Adrenal gland (tissue), 12 donors: ENCODE data around the gene AKAP1. TPM values are rescaled to one million over a fixed set of nuclear protein-coding genes. Genes with fewer than 3 reads are reported as not detected.

Source experiments
- DNase-seq, 7 donors: peaks; one replicate each; pipeline ENCODE4 v3.0.0-alpha.2; 2019 to 2020
- H3K27ac ChIP-seq, 5 donors: fragments of 200-600 bp; sonication (generic) in 4 of 5; 1 replicate in 3 of 5; 2 replicates in 2 of 5; pipeline versions ENCODE4 v1.5.1 to v1.8.0; 2016 to 2020; ENCODE audit warnings: mild to moderate bottlenecking in 1 of 5
- H3K27me3 ChIP-seq: fragments of 200-600 bp; 2 replicates; pipeline ENCODE4 v1.8.0; 2021
- H3K36me3 ChIP-seq, 2 donors: fragments of 200-600 bp; replicated peaks in 1 of 2; 1 replicate in 1 of 2; 2 replicates in 1 of 2; pipeline versions ENCODE4 v1.5.1 to v1.8.0; 2018 to 2022
- H3K4me1 ChIP-seq, 2 donors: fragments of 200-600 bp; replicated peaks in 1 of 2; 1 replicate in 1 of 2; 2 replicates in 1 of 2; pipeline versions ENCODE4 v1.5.1 to v1.8.0; 2018 to 2021
- H3K4me3 ChIP-seq, 4 donors: fragments of 200-600 bp; sonication (generic) in 3 of 4; one replicate each; pipeline ENCODE4 v1.5.1; 2016 to 2018
- H3K9me3 ChIP-seq, 3 donors: fragments of 200-600 bp; sonication (generic) in 1 of 3; replicated peaks in 1 of 3; 1 replicate in 2 of 3; 2 replicates in 1 of 3; pipeline versions ENCODE4 v1.5.1 to v1.8.0; 2016 to 2021
- POLR2A ChIP-seq, 2 donors: fragments of 450-650 bp; IDR thresholded peaks; one replicate each; pipeline ENCODE4 v1.6.1; 2017; ENCODE audit warnings: antibody characterized with exemption in 2 of 2, mild to moderate bottlenecking in 2 of 2, moderate library complexity in 1 of 2
- WGBS, 4 donors: extraction: QIAGEN DNeasy Blood & Tissue Kit in 2 of 4; methylation state at CpG; one replicate each; pipeline versions ENCODE4 v1.1.5 to v1.1.7; 2013 to 2017; 5-methylcytosine and 5-hydroxymethylcytosine counted together
- intact Hi-C, 2 donors: fragments of 100-400 bp; cut with DNase I; formaldehyde crosslinking; loops; one replicate each; pipeline versions ENCODE4 v1.14.1 to v1.15.0; 2022 to 2023
- polyA plus RNA-seq, 3 donors: library from polyadenylated mRNA; stranded (reverse); fragments of 200-250 nt in 2 of 3; fragments of 350-450 nt in 1 of 3; fragmentation: Illumina TruSeq in 1 of 3; extraction: RNeasy Lipid Tissue Mini Kit (QIAGEN cat#74804) in 1 of 3; gene quantifications; one replicate each; pipeline ENCODE4 v1.2.3, GENCODE V29; 2013 to 2014
- total RNA-seq, 9 donors: library from RNA; depleted of rRNA in 4 of 9; stranded (reverse); fragments of >200 nt in 4 of 9; fragments of 120-200 nt in 1 of 9; fragmentation: NEBNext Ultra II Directional in 1 of 9; extraction: Animal tissue kit (Norgen Biotek cat#: 25700) in 1 of 9; gene quantifications; one replicate each; pipeline versions ENCODE4 v1.1.0 to v1.2.4, GENCODE V29; 2013 to 2023
- TF ChIP-seq, protein P1 (sequence below), 6 experiments: fragments of 450-650 bp in 4 of 6; fragments of 200-600 bp in 2 of 6; sonication (generic) in 1 of 6; IDR thresholded peaks; 1 replicate in 5 of 6; 2 replicates in 1 of 6; pipeline versions ENCODE4 v1.5.1 to v1.8.0; 2016 to 2021; ENCODE audit warnings: antibody characterized with exemption in 6 of 6, mild to moderate bottlenecking in 2 of 6, moderate library complexity in 1 of 6
- donor health status: healthy with polysubstance abuse.
- donor health status: Bipolar disorder and iron deficiency.
- donor health status: DM: yes; HTN: yes; CAD: no.
- donor health status: DM: no; HTN: no; CAD: no.
- donor health status: DM: no; HTN: no; CAD: no.
- donor health status: DM: yes; HTN: yes; CAD: no.

AKAP1 gene
- total and polyA plus RNA-seq, 12 donors, result 14.0 to 259 (median 29.4) TPM

DNA sequence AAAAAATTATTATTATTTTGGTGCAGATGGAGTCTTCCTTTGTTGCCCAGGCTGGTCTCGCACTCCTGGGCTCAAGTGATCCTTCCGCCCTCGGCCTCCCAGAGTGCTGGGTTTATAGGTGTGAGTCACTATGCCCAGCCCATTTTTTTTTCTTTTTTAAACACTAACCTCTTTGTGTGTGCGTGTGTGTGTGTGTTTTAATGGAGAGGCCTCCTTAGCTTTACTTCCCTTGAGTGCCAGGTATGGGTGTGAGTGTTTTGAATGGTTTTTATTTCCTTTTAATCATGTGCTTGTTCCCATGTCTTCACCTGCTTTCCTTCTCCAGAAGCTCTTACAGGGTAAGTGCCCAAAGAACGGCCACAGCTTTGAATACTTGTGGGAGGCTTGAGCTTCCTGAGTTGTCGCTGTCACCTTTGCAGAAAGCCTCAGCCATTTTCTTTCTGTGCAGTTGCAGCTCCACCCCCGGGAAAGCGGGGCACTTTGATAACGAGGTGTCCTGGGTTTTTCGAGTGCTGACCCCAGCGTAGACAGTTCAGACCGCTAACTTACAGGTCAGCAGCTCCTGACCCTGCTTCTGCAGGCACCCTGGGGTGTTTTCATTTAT, 22.6 kb downstream of the AKAP1 start:
- intact Hi-C loops, result no loop called here
- WGBS, 4 donors, result 81 to 91% (median 88%) methylated on average over 12 of the region's 12 CpGs
- no peak overlapping the region for H3K27ac ChIP-seq

DNA sequence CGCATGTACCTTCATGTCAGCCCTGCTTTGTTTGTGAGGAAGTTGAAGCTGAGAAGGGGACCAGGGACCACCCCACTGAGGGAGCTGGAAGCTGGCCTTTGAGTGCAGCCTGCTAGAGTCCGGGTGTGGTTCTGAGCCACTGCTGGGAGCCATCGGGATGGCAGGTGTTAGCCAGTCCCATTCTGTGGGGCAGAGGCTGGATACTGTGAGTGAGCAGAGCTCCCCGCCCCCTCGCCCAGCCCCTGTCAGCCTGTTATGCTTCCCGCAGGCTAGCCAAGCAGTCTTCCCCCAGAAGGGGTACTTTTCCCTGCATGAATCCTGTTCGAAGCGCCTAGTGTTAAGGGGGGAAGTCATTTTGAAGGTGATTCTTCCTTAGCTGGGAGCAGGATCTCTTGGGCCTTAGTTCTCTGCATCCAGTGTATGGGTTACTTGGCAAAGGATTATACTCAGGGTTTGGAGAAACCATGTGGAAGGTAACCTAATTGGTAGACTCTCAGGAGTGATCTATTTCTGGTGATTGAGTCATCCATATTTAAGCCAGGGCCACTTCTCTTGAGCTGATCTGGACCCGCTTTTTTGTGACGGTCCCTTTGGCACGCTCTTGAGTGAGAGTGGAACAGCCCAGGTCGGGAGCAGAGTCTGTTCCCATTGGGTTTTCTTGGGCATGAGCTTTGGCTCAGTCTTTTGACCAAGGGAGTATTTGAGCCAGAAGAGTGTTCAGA, 23.8 kb downstream of the AKAP1 start:
- no peaks in the 10 kb centered on the region for H3K27me3 ChIP-seq
- H3K36me3 ChIP-seq, result peaks cover 0 to 17% of the 10 kb centered on the region in 2 donors
- DNase-seq, result no peak
- peaks cover 0 to 9% of the 10 kb centered on the region in 2 donors for H3K4me1 ChIP-seq
- H3K27ac ChIP-seq, result no peak overlapping the region
- intact Hi-C loops, result no loop called here
- TF ChIP-seq, protein P1, sequence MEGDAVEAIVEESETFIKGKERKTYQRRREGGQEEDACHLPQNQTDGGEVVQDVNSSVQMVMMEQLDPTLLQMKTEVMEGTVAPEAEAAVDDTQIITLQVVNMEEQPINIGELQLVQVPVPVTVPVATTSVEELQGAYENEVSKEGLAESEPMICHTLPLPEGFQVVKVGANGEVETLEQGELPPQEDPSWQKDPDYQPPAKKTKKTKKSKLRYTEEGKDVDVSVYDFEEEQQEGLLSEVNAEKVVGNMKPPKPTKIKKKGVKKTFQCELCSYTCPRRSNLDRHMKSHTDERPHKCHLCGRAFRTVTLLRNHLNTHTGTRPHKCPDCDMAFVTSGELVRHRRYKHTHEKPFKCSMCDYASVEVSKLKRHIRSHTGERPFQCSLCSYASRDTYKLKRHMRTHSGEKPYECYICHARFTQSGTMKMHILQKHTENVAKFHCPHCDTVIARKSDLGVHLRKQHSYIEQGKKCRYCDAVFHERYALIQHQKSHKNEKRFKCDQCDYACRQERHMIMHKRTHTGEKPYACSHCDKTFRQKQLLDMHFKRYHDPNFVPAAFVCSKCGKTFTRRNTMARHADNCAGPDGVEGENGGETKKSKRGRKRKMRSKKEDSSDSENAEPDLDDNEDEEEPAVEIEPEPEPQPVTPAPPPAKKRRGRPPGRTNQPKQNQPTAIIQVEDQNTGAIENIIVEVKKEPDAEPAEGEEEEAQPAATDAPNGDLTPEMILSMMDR (IDR thresholded peaks at IDR 0.05), result no peak
- TF ChIP-seq POLR2A (IDR thresholded peaks at IDR 0.05), result no peak
- no peaks in the 10 kb centered on the region for H3K9me3 ChIP-seq
- WGBS, 4 donors, result 74 to 86% (median 82%) methylated on average over 8 to 12 of the region's 12 CpGs
- no peak overlapping the region for H3K4me3 ChIP-seq

More for the DNA sequence above, 22.6 kb downstream of the AKAP1 start:
- TF ChIP-seq POLR2A (IDR thresholded peaks at IDR 0.05), result no peak
- TF ChIP-seq, protein P1 (IDR thresholded peaks at IDR 0.05), result no peak
- Histone ChIP-seq H3K36me3 (peaks cover 0 to 14% of the 10 kb centered on the region in 2 donors), H3K4me3 (no peak overlapping the region), H3K9me3 (no peaks in the 10 kb centered on the region), H3K27me3 (no peaks in the 10 kb centered on the region), H3K4me1 (peaks cover 0 to 9% of the 10 kb centered on the region in 2 donors)
- no peak for DNase-seq

DNA sequence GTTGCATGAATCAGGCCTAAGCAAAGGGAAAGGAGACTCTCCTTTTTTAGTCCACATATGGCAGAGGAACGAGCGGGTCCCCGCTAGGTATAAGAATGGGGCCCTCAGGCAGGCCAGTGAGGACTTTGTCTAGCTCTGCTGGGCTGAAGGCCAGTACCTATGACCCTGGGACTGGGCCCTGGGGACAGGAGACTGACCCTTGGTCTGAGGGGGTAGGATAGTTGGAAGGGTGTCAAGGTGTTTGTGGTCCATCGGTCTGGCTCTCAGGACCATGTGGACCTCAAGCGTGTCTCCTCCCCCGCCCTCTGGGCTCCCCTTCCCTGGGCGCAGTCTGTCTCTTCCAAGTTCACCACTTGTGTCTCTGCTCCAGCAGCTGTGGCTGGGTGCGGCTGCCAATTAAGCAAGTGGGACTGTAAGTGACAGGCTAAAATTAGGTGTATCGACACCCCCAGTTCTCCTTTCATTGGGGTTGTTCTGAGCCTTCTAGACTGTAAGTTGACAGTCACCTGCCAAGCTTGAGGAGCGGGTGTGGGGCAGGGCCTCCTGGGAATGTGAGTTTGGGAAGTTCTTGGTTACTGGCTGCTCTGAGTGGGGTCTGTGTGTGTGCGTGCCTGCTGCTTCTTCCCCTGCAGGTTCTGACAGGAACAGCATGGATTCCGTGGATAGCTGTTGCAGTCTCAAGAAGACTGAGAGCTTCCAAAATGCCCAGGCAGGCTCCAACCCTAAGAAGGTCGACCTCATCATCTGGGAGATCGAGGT, 24.5 kb downstream of the AKAP1 start:
- H3K36me3 ChIP-seq, result peaks cover 0 to 22% of the 10 kb centered on the region in 2 donors
- intact Hi-C loops, result no loop called here
- H3K27ac ChIP-seq, result peak overlapping the region in 2 of 5 donors; percentile 17 to 29
- peaks cover 0 to 9% of the 10 kb centered on the region in 2 donors for H3K4me1 ChIP-seq
- TF ChIP-seq, protein P1 (IDR thresholded peaks at IDR 0.05), result no peak
- TF ChIP-seq POLR2A (IDR thresholded peaks at IDR 0.05), result no peak
- H3K9me3 ChIP-seq, result no peaks in the 10 kb centered on the region
- H3K27me3 ChIP-seq, result no peaks in the 10 kb centered on the region
- no peak for DNase-seq
- H3K4me3 ChIP-seq, result no peak overlapping the region
- WGBS, 4 donors, result 79 to 89% (median 83%) methylated on average over 13 to 14 of the region's 14 CpGs

GRCh38 chr17:57110152-57110542, 25.1 kb downstream of the AKAP1 start:
- intact Hi-C loops, result no loop called here
- DNase-seq, result peak in 4 of 7 donors; percentile 35 to 72 (median 39)
- H3K9me3 ChIP-seq, result no peaks in the 10 kb centered on the region
- 55 to 68% (median 59%) methylated on average over 3 to 5 of the region's 5 CpGs for WGBS, 4 donors
- peaks cover 0 to 9% of the 10 kb centered on the region in 2 donors for H3K4me1 ChIP-seq
- H3K4me3 ChIP-seq, result no peak overlapping the region
- H3K36me3 ChIP-seq, result peaks cover 0 to 25% of the 10 kb centered on the region in 2 donors
- H3K27ac ChIP-seq, result peak overlapping the region in 2 of 5 donors; percentile 17 to 29
- H3K27me3 ChIP-seq, result no peaks in the 10 kb centered on the region
- TF ChIP-seq, protein P1 (IDR thresholded peaks at IDR 0.05), result no peak
- TF ChIP-seq POLR2A (IDR thresholded peaks at IDR 0.05), result no peak
